SK-N-MC (cell line): Measurements from ENCODE around the gene ZNF497.
A peak's percentile ranks its signal among the peaks of the same experiment; 100 is the strongest.
"Not testable (repeated sequence)": the region's sequence is repeated elsewhere in the genome, so short reads cannot be mapped to it uniquely, and the experiment has no call there.

Source experiments
- DNase-seq: peaks from one replicate; pipeline ENCODE4 v3.0.0-alpha.2; 2011; ENCODE audit warnings: low read depth, low spot score
- H3K27ac ChIP-seq: fragments of 200-600 bp; sonication (generic); 2 replicates; pipeline ENCODE4 v1.5.1; 2016; ENCODE audit warnings: mixed run types
- H3K36me3 ChIP-seq: fragments of 200-600 bp; sonication (generic); 2 replicates; pipeline ENCODE4 v1.6.1; 2017; ENCODE audit warnings: antibody characterized with exemption, low read length, mixed read lengths; ENCODE audit not compliant: insufficient read depth
- H3K4me3 ChIP-seq: fragments of 200-600 bp; sonication (generic); 2 replicates; pipeline ENCODE4 v1.5.1; 2016
- H3K9ac ChIP-seq: fragments of 200-600 bp; sonication (generic); 2 replicates; pipeline ENCODE4 v1.8.0; 2017; ENCODE audit warnings: mixed run types, mixed read lengths; ENCODE audit not compliant: insufficient read length
- H3K9me3 ChIP-seq: fragments of 200-600 bp; sonication (generic); 2 replicates; pipeline ENCODE4 v1.6.1; 2017; ENCODE audit warnings: low read depth, mild to moderate bottlenecking, antibody characterized with exemption, low read length, moderate library complexity, mixed read lengths
- EZH2 ChIP-seq: fragments of 200-600 bp; sonication (generic); IDR thresholded peaks from one replicate; pipeline ENCODE4 v1.6.1; 2017; ENCODE audit warnings: antibody characterized with exemption
- FOXP2 ChIP-seq: optimal IDR thresholded peaks from 2 replicates; pipeline ENCODE3; 2011; ENCODE audit warnings: mild to moderate bottlenecking, moderate library complexity; ENCODE audit not compliant: insufficient read depth; ENCODE audit errors: extremely low read length, control extremely low read depth
- POLR2AphosphoS5 ChIP-seq: IDR thresholded peaks from 2 replicates; pipeline ENCODE4 v1.6.1; 2012; ENCODE audit warnings: mild to moderate bottlenecking, low read depth, low read length, borderline replicate concordance

The ZNF497 gene

GRCh38 chr19:58318297-58318696, 44.3 kb downstream of the ZNF497 start:
- H3K27ac ChIP-seq = no peak overlapping the region
- H3K4me3 ChIP-seq = no peak overlapping the region
- H3K9me3 ChIP-seq = no peaks in the 10 kb centered on the region
- H3K36me3 ChIP-seq = peaks cover 17% of the 10 kb centered on the region
- TF ChIP-seq EZH2 (no peak), FOXP2 (no peak), POLR2AphosphoS5 (no peak)
- DNase-seq = no peak
- H3K9ac ChIP-seq = no peak overlapping the region

DNA sequence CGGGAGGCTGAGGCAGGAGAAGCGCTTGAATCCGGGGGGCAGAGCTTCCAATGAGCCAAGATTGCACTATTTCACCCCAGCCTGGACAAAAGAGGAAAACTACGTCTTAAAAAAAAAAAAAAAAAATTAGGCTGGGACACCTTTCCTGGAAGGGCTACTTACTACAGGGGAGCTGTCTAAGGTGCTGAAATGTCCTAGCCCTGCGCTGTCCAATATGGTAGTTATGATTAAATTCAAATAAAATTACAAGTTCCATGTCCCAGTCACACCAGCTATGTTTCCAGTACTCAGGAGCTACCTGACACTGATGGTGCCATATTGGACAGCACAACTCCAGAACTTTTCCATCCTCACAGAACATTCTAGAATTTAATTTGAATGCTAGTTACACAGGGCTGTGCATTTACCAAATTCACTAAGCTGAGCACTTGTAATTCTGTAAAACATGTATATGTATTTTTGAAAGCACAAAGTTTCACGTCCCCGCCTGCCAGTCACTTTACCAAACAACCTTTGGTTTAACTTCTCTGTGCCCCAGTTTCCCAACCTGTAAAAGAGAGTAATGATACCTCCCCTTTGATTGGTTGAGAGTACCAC, 45.0 kb downstream of the ZNF497 start:
- Histone ChIP-seq H3K9me3 (no peaks in the 10 kb centered on the region), H3K4me3 (no peak overlapping the region), H3K9ac (no peak overlapping the region), H3K27ac (no peak overlapping the region), H3K36me3 (peaks cover 23% of the 10 kb centered on the region)
- peak; percentile 34 for DNase-seq
- no peak for TF ChIP-seq EZH2
- TF ChIP-seq FOXP2 = no peak
- TF ChIP-seq POLR2AphosphoS5 = no peak

DNA sequence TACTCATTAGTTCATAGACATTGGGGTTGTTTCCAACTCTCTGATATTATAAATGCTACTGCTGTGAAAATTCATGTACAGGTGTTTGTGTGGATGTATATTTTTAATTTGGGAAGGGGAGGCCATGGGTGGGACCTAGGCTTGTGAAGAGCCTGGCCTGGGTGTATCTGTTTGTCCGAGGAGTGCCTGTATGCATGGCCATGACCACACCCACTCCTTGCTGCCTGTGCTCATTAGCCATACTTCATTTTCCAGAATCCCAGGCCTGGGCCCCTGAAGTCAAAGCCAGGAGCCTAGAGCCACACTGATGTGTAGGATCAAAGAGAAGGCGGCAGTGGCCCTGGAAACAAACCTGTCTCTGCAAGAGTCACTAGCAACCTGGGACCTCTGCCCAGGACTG, 47.0 kb downstream of the ZNF497 start:
- Histone ChIP-seq H3K27ac (no peak overlapping the region), H3K36me3 (peaks cover 38% of the 10 kb centered on the region), H3K4me3 (no peak overlapping the region), H3K9ac (no peak overlapping the region), H3K9me3 (no peaks in the 10 kb centered on the region)
- no peak for DNase-seq
- no peak for TF ChIP-seq POLR2AphosphoS5

DNA sequence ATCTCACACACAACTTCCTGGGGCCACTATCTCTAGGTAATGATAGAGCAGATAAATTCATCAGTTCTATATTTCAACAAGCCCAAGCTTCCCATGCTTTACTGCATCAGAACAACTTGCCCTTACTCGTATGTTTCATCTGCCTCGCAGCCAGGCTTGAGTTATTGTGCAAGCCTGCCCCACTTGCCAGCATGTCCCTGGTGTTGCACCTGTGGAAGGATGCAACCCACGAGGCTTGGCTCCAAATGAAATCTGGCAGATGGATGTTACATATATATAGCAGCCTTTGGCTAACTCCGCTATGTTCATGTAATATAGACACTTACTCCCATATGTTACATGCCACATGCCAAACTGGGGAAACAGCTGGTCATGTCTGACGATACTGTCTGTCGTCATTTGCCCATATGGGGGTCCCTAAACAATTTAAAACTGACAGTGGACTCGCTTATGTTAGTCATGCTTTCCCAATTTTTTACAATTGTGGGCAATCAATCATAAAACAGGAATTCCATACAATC, 51.1 kb downstream of the ZNF497 start:
- Histone ChIP-seq H3K27ac (no peak overlapping the region), H3K4me3 (no peak overlapping the region), H3K9ac (no peak overlapping the region), H3K36me3 (peaks cover 76% of the 10 kb centered on the region), H3K9me3 (no peaks in the 10 kb centered on the region)
- TF ChIP-seq FOXP2 (no peak), POLR2AphosphoS5 (no peak), EZH2 (no peak)
- DNase-seq = no peak

GRCh38 chr19:58310685-58311084, 51.9 kb downstream of the ZNF497 start:
- H3K36me3 ChIP-seq = peaks cover 79% of the 10 kb centered on the region
- H3K27ac ChIP-seq, H3K4me3 ChIP-seq, DNase-seq, H3K9me3 ChIP-seq, H3K9ac ChIP-seq: not testable (repeated sequence)

GRCh38 chr19:58307736-58308135, 54.8 kb downstream of the ZNF497 start:
- Histone ChIP-seq H3K9me3 (no peaks in the 10 kb centered on the region), H3K36me3 (peaks cover 57% of the 10 kb centered on the region), H3K27ac (no peak overlapping the region), H3K9ac (no peak overlapping the region), H3K4me3 (no peak overlapping the region)
- DNase-seq = no peak
- TF ChIP-seq EZH2 = no peak
- no peak for TF ChIP-seq FOXP2
- no peak for TF ChIP-seq POLR2AphosphoS5

GRCh38 chr19:58305932-58306323, 56.6 kb downstream of the ZNF497 start:
- no peaks in the 10 kb centered on the region for H3K9me3 ChIP-seq
- peaks cover 47% of the 10 kb centered on the region for H3K36me3 ChIP-seq
- peak overlapping the region; percentile 88 for H3K9ac ChIP-seq
- TF ChIP-seq FOXP2 (no peak), EZH2 (no peak)
- peak overlapping the region; percentile 43; the same call in 1 of the 2 replicates for H3K27ac ChIP-seq
- no peak for DNase-seq
- peak overlapping the region; percentile 97 for H3K4me3 ChIP-seq

DNA sequence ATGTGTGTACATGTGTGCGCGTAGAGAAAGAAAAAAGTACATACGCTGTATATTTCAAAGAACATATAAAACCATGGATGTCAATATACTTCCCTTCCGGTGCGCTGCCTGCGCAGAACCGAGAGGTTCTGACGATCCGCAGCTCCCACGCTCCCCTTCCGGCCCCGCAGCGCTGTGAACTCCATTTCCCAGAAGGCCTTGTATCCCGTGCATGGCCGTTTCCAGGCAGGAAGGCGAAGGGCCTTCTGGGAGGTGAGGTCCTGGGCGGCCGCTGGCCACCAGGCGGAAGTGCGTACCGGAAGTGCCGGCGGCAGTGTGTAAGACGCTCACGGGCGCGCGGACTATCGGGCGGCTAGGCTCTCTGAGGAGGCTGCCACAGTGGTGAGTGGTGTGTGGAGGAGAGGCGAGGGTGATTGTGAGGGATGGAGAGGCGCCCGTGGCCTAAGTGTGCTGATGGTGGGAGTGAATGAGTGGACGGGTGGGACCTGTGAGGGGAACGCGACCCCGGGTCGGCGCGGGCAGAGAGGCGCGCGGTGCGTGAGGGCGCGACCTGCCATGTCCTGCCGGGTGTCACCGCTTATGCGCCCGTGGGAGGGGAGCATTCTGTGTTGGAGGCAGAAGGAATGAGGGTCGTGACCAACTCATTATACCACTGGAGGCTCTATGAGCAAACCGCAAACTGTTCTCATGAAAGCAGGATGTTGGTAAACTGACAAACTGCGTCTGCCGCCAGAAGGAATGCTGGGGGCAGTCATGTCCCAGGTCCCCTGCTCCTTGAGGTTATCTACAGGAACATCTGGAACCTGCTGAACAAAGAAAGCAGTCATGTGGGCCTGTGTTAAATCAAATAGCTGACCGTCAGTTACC, 57.3 kb downstream of the ZNF497 start, which contains the start of gene ERVK3-1:
ERVK3-1 (plus strand) TSS at position 313 of the 867 bp plus-strand sequence. CDS start 6,792 bp downstream, outside the sequence.
- H3K9me3 ChIP-seq = no peaks in the 10 kb centered on the region
- H3K27ac ChIP-seq = peak within 1 kb of the TSS; percentile 78
- TF ChIP-seq EZH2 (no peak), POLR2AphosphoS5 (peak; percentile 94)
- DNase-seq = peak; percentile 78
- H3K9ac ChIP-seq = peak within 1 kb of the TSS; percentile 88
- H3K4me3 ChIP-seq = peak within 1 kb of the TSS; percentile 97
- H3K36me3 ChIP-seq = peaks cover 54% of the 10 kb centered on the region
